CD4-positive, alpha-beta T cell treated with Interleukin-4 for 4 hours (primary cell): ENCODE measurements around the gene MGLL.
A peak's percentile ranks its signal among the peaks of the same experiment; 100 is the strongest.

Source experiments
- DNase-seq: peaks from one replicate; pipeline ENCODE4 v3.0.0-alpha.2; 2020

The MGLL gene

GRCh38 chr3:127809211-127809610 lies 13.1 kb downstream of the MGLL start:
- no peak for DNase-seq

- DNase-seq: no peak
These were observed 14.1 kb downstream of the MGLL start for GRCh38 chr3:127808197-127808596.

GRCh38 chr3:127805026-127805753 lies 17.1 kb downstream of the MGLL start:
- DNase-seq: no peak

GRCh38 chr3:127804141-127804540 lies 18.2 kb downstream of the MGLL start:
- DNase-seq: no peak

- no peak for DNase-seq
These were observed 18.7 kb downstream of the MGLL start for GRCh38 chr3:127803619-127804018.

- no peak for DNase-seq
These were observed 19.7 kb downstream of the MGLL start for GRCh38 chr3:127802606-127803005.

GRCh38 chr3:127801731-127802313 lies 20.5 kb downstream of the MGLL start:
- no peak for DNase-seq

GRCh38 chr3:127800508-127800907 lies 21.8 kb downstream of the MGLL start:
- DNase-seq: peak; percentile 11

GRCh38 chr3:127799476-127800222 lies 22.7 kb downstream of the MGLL start:
- no peak for DNase-seq

- no peak for DNase-seq
These were observed 23.6 kb downstream of the MGLL start for GRCh38 chr3:127798716-127799115.

- DNase-seq: no peak
These were observed 25.5 kb downstream of the MGLL start for GRCh38 chr3:127796831-127797150.

- DNase-seq: no peak
These were observed 26.1 kb downstream of the MGLL start for GRCh38 chr3:127796045-127796830.

- no peak for DNase-seq
These were observed 27.3 kb downstream of the MGLL start for GRCh38 chr3:127794972-127795371.

GRCh38 chr3:127794402-127794801 lies 27.9 kb downstream of the MGLL start:
- no peak for DNase-seq

- DNase-seq: no peak
These were observed 29.6 kb downstream of the MGLL start for GRCh38 chr3:127792541-127793292.

- no peak for DNase-seq
These were observed 30.9 kb downstream of the MGLL start for GRCh38 chr3:127791221-127791913.

GRCh38 chr3:127790882-127791183 lies 31.5 kb downstream of the MGLL start:
- no peak for DNase-seq

GRCh38 chr3:127789990-127790881 lies 32.1 kb downstream of the MGLL start:
- no peak for DNase-seq

GRCh38 chr3:127789051-127789450 lies 33.3 kb downstream of the MGLL start:
- no peak for DNase-seq

- no peak for DNase-seq
These were observed 33.8 kb downstream of the MGLL start for GRCh38 chr3:127788451-127788909.
